ENCODE results near the gene NUP98. TPM values are rescaled to one million over a fixed set of nuclear protein-coding genes. Genes with fewer than 3 reads are reported as not detected.
A peak's percentile ranks its signal among the peaks of the same experiment; 100 is the strongest.

NUP98 gene
- total RNA-seq, 1 experiment from 2014 or later = 98.4 TPM

GRCh38 chr11:3840870-3841425 lies 43.6 kb upstream of the NUP98 start, which contains the start of gene RHOG:
Gene RHOG, minus strand, starts transcription at chr11:3840959. Its CDS starts 12,821 bp downstream, at chr11:3828138.
- Histone ChIP-seq H2AFZ (ENCODE audit: low read depth, low read length, poor library complexity, severe bottlenecking) (peak within 1 kb of the TSS; percentile 84), H3K4me2 (ENCODE audit: low read length) (peak within 1 kb of the TSS; percentile 92), H3K4me1 (ENCODE audit: control insufficient read depth in 1 of 2, insufficient read depth in 2 of 2, low read length in 2 of 2) (peaks cover 12 to 40% of the 10 kb centered on the region in 2 experiments), H3K27me3 (ENCODE audit: insufficient read depth, low read length) (no peaks in the 10 kb centered on the region), H3K9ac (ENCODE audit: low read length) (peak within 1 kb of the TSS; percentile 83), H3K36me3 (ENCODE audit: control insufficient read depth in 1 of 2, insufficient read depth in 2 of 2, low read length in 2 of 2) (peaks cover 0 to 5% of the 10 kb centered on the region in 2 experiments; a peak in 1 of 4 replicates), H3K9me3 (ENCODE audit: control insufficient read depth in 1 of 2, insufficient read depth in 1 of 2, low read depth in 1 of 2, low read length in 2 of 2) (no peaks in the 10 kb centered on the region), H4K20me1 (ENCODE audit: insufficient read depth) (no peaks in the 10 kb centered on the region), H3K4me3 (replicated peaks in 1 of 2; ENCODE audit: low read depth in 1 of 2, low read length in 2 of 2) (peak within 1 kb of the TSS; percentile 67 to 78), H3K27ac (ENCODE audit: low read depth, low read length) (peak within 1 kb of the TSS; percentile 72), H3K79me2 (ENCODE audit: insufficient read depth, low read length) (peaks cover 44% of the 10 kb centered on the region), H3K9me2 (ENCODE audit: insufficient read depth) (no peaks in the 10 kb centered on the region)
- BruUV-seq (replicated peaks) = no TSS peak
- CTCF ChIA-PET = interaction anchor here (0.6 to 2.7 kb wide), 14 partner anchors 9 to 432 kb away, joined by 3 to 54 read pairs (median 4); partner anchors contain the start of gene STIM1
- peak; percentile 77 for ATAC-seq
- POLR2A ChIA-PET = interaction anchor here (0.7 to 1.8 kb wide), 4 partner anchors 13 to 232 kb away, joined by 3 to 4 read pairs (median 4); partner anchors contain the start of gene STIM1
- intact Hi-C loops (cut with micrococcal nuclease) = no loop called here
- RAD21 ChIA-PET (ENCODE audit: low non-redundant PET in 1 of 2, low total read pairs in 2 of 2, uncharacterized antibody in 2 of 2, unreplicated experiment in 2 of 2) = interaction anchor here (0.6 to 1.1 kb wide), 5 partner anchors 13 to 232 kb away, joined by 3 to 7 read pairs (median 3); no protein-coding TSS in a partner anchor
- no peak for DNase-seq (ENCODE audit: low read depth, low spot score)
- TF ChIP-seq POLR2AphosphoS5 (IDR thresholded peaks at IDR 0.05; ENCODE audit: low read depth, low read length) = peak; percentile 82
- TF ChIP-seq RAD21 (IDR thresholded peaks at IDR 0.05; ENCODE audit: low read depth) = no peak
- no peak for TF ChIP-seq REST (IDR thresholded peaks at IDR 0.05; ENCODE audit: low read depth)
- TF ChIP-seq ZNF274 (IDR thresholded peaks at IDR 0.05; ENCODE audit: low read depth, low read length) = no peak
- no peak for TF ChIP-seq JUND (IDR thresholded peaks at IDR 0.05)
- no peak for TF ChIP-seq FOSL1 (IDR thresholded peaks at IDR 0.05; ENCODE audit: low read depth)
- TF ChIP-seq POLR2A (IDR thresholded peaks at IDR 0.05; ENCODE audit: borderline replicate concordance, extremely low read depth, insufficient read depth, insufficient read length) = no peak
- TF ChIP-seq ZFX (IDR thresholded peaks at IDR 0.05) = no peak
- no peak for TF ChIP-seq SP1 (IDR thresholded peaks at IDR 0.05; ENCODE audit: low read depth)
- no peak for TF ChIP-seq ELF1 (IDR thresholded peaks at IDR 0.05; ENCODE audit: borderline replicate concordance, low read depth)
- no peak for TF ChIP-seq YY1 (IDR thresholded peaks at IDR 0.05; ENCODE audit: extremely low read depth, insufficient replicate concordance, low read depth, low read length)
- TF ChIP-seq EZH2 (IDR thresholded peaks at IDR 0.05) = no peak
- no peak for TF ChIP-seq CBX3 (IDR thresholded peaks at IDR 0.05; ENCODE audit: low read depth)
- no peak for TF ChIP-seq CEBPB (IDR thresholded peaks at IDR 0.05; ENCODE audit: low read depth)
- TF ChIP-seq EGR1 (IDR thresholded peaks at IDR 0.05; ENCODE audit: low read depth) = peak; percentile 31; the same call in 1 of the 2 replicates
- TF ChIP-seq MAX (IDR thresholded peaks at IDR 0.05) = no peak
- no peak for TF ChIP-seq ZBTB33 (IDR thresholded peaks at IDR 0.05; ENCODE audit: extremely low read depth, insufficient replicate concordance, low read length)
- no peak for TF ChIP-seq SRF (IDR thresholded peaks at IDR 0.05; ENCODE audit: low read depth)
- TF ChIP-seq CTCF (IDR thresholded peaks at IDR 0.05 in 2 of 3, conservative IDR thresholded peaks at IDR 0.05 in 1 of 3; ENCODE audit: borderline replicate concordance in 1 of 3, insufficient read depth in 1 of 3, low read depth in 2 of 3, low read length in 2 of 3) = no peak
- no peak for TF ChIP-seq EZH2phosphoT487 (IDR thresholded peaks at IDR 0.05; ENCODE audit: borderline replicate concordance)
- peak; percentile 60 for TF ChIP-seq SIN3A (IDR thresholded peaks at IDR 0.05; ENCODE audit: low read depth)

All from HCT116 (cell line).